ENCODE results near the gene DBR1. TPM values are rescaled to one million over a fixed set of nuclear protein-coding genes. Genes with fewer than 3 reads are reported as not detected.

The DBR1 gene
- total and polyA plus RNA-seq, 2 of the 13 experiments (the other 11 are each of a cell fraction or from before 2014, with no cell fraction given), result 6.4 to 16.7 TPM

- peaks cover 23% of the 10 kb centered on the region for H3K79me2 ChIP-seq (ENCODE audit: insufficient read depth, low read length)
- ChIA-PET POLR2A (no interaction called here), CTCF (ENCODE audit: low intra/inter-chr PET ratio, low total read pairs) (no interaction called here)
- H3K27me3 ChIP-seq (ENCODE audit: control insufficient read depth in 1 of 2, insufficient read depth in 2 of 2, low read length in 2 of 2), result no peaks in the 10 kb centered on the region
- H3K4me3 ChIP-seq (replicated peaks in 1 of 3; ENCODE audit: insufficient read depth in 1 of 3, low read depth in 2 of 3, low read length in 3 of 3), result no peak overlapping the region
- 93% methylated on average over 1 of the region's 1 CpG for WGBS (ENCODE audit: low lambda C conversion rate)
- FAIRE-seq (no peak), DNase-seq (ENCODE audit: low spot score) (no peak), ATAC-seq (no peak)
- H3K27ac ChIP-seq (ENCODE audit: extremely low read length, insufficient read depth, low read length), result no peak overlapping the region
- no peaks in the 10 kb centered on the region for H3K9me3 ChIP-seq (ENCODE audit: low read length)
- in situ Hi-C loops (cut with HindIII; ENCODE audit: extremely low pct_ligation_motif_present, low pct_unique_long_range_greater_than_20kb), result no loop called here
- H3K4me1 ChIP-seq (ENCODE audit: insufficient read depth, low read length), result peaks cover 16% of the 10 kb centered on the region
- TF ChIP-seq ZNF782 (CRISPR knock-in tag; IDR thresholded peaks at IDR 0.05; ENCODE audit: borderline replicate concordance) (no peak), RARG (CRISPR knock-in tag; IDR thresholded peaks at IDR 0.05; ENCODE audit: low read depth) (no peak), ZNF431 (CRISPR knock-in tag; IDR thresholded peaks at IDR 0.05; ENCODE audit: borderline replicate concordance, low read depth) (no peak), ZNF703 (CRISPR knock-in tag; IDR thresholded peaks at IDR 0.05; ENCODE audit: borderline replicate concordance) (no peak), IRX3 (CRISPR knock-in tag; IDR thresholded peaks at IDR 0.05; ENCODE audit: borderline replicate concordance, low read depth) (no peak), GZF1 (CRISPR knock-in tag; IDR thresholded peaks at IDR 0.05) (no peak), ZNF276 (CRISPR knock-in tag; IDR thresholded peaks at IDR 0.05; ENCODE audit: low read depth) (no peak), NR2F1 (CRISPR knock-in tag; IDR thresholded peaks at IDR 0.05) (no peak), ATAD3A (CRISPR knock-in tag; IDR thresholded peaks at IDR 0.05) (no peak), CENPT (CRISPR knock-in tag; IDR thresholded peaks at IDR 0.05; ENCODE audit: low read depth) (no peak)
- no peak overlapping the region for H2AFZ ChIP-seq (ENCODE audit: low read length)
- BruUV-seq (replicated peaks), result no TSS peak
- H4K20me1 ChIP-seq (ENCODE audit: insufficient read depth, low read length), result no peaks in the 10 kb centered on the region; the same call in 1 of the 2 replicates
- peaks cover 7 to 24% of the 10 kb centered on the region in 2 experiments; a peak in 4 of 5 replicates for H3K36me3 ChIP-seq (replicated peaks in 1 of 2; ENCODE audit: control insufficient read depth in 1 of 2, insufficient read depth in 2 of 2, low read length in 2 of 2)
- H3K4me2 ChIP-seq (ENCODE audit: low read depth, low read length), result no peak overlapping the region
- no peak overlapping the region for H3K9ac ChIP-seq (ENCODE audit: insufficient read depth, low read depth, low read length)
- intact Hi-C loops (cut with micrococcal nuclease; ENCODE audit: unreplicated experiment), result no loop called here
Measured at GRCh38 chr3:138220242-138220641, 45.5 kb upstream of the DBR1 start.
